ENCODE data around the gene ANKRD44.

The ANKRD44 gene

DNA sequence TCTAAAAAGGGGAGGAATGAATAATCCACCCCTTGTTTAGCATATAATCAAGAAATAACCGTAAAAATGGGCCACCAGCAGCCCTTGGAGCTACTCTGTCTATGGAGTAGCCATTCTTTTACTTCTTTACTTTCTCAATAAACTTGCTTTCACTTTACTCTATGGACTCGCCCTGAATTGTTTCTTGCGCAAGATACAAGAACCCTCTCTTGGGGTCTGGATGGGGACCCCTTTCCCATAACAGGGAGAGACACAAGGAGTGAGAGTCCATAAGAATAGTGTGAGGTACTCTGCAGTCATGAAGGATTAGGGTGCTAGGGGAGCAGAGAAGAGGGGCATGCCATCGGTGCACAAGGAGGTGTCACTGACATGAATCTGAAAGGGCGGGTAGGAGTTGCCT lies 224.9 kb downstream of the ANKRD44 start:
- TF ChIP-seq, protein P1, sequence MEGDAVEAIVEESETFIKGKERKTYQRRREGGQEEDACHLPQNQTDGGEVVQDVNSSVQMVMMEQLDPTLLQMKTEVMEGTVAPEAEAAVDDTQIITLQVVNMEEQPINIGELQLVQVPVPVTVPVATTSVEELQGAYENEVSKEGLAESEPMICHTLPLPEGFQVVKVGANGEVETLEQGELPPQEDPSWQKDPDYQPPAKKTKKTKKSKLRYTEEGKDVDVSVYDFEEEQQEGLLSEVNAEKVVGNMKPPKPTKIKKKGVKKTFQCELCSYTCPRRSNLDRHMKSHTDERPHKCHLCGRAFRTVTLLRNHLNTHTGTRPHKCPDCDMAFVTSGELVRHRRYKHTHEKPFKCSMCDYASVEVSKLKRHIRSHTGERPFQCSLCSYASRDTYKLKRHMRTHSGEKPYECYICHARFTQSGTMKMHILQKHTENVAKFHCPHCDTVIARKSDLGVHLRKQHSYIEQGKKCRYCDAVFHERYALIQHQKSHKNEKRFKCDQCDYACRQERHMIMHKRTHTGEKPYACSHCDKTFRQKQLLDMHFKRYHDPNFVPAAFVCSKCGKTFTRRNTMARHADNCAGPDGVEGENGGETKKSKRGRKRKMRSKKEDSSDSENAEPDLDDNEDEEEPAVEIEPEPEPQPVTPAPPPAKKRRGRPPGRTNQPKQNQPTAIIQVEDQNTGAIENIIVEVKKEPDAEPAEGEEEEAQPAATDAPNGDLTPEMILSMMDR (IDR thresholded peaks at IDR 0.05; ENCODE audit: control extremely low read depth, extremely low read depth, low read depth, missing control alignments), result no peak
- CTCF ChIA-PET, result interaction anchor here (1.2 to 2.0 kb wide), 2 partner anchors 10 to 43 kb away, joined by 3 to 11 read pairs; no protein-coding TSS in a partner anchor
- no peak for DNase-seq (ENCODE audit: extremely low spot score)
- POLR2A ChIA-PET, result no interaction called here

DNA sequence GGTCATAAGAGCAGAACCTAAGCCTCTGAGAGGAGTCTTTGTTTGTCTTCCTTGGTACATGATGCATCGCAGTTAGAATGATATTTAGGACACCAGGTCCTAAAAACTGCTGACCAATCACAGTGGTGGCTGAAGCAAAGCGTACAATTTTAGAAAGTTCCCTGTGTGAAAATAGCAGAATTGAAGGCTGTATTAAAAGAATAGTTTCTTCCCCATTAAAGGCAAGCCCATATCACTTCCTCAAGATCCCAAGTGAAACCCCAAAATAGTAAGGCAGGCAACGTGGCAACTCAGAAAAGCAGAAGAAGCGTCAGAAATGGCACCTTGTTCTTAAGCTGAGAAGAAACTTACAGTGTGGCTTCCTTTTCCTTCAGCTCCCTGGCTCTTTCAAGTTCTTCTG lies 229.3 kb downstream of the ANKRD44 start:
- CTCF ChIA-PET, result interaction anchor here (1.4 kb wide), 1 partner anchor 56 kb away, joined by 3 read pairs; no protein-coding TSS in a partner anchor
- TF ChIP-seq, protein P1 (IDR thresholded peaks at IDR 0.05; ENCODE audit: control extremely low read depth, extremely low read depth, low read depth, missing control alignments), result no peak
- DNase-seq (ENCODE audit: extremely low spot score), result no peak
- POLR2A ChIA-PET, result no interaction called here

DNA sequence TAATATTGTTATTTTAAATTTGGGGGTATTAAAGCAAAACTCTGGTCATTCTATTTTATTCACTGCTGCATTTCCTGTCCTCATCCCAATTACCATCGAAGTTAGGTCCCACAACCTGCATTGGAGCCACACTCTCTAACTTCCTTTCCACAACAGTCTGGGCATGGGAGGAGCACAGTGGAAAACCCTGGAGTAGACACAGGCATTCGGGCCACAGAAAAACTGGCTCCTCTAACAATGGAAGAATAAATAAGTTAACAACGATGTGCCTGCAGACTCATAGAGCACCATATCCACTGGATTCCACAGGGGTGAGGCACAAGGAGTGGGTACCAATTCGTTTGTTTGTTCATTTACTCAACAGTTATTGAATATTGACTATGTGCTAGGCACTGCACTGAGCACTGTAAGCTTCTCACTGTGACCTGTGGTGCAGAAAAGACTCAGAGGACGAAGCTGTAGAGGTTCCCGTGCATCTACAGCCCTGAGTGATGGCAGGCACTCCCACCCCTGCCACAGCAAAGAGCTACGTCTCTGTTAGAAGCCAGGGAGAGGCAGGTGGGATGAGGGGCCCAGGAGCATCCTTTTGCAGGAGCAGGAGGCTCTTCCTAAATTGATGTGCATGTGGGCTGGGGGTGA lies 229.9 kb downstream of the ANKRD44 start:
- TF ChIP-seq, protein P1 (IDR thresholded peaks at IDR 0.05; ENCODE audit: control extremely low read depth, extremely low read depth, low read depth, missing control alignments), result no peak
- POLR2A ChIA-PET, result no interaction called here
- CTCF ChIA-PET, result no interaction called here
- DNase-seq (ENCODE audit: extremely low spot score), result no peak

DNA sequence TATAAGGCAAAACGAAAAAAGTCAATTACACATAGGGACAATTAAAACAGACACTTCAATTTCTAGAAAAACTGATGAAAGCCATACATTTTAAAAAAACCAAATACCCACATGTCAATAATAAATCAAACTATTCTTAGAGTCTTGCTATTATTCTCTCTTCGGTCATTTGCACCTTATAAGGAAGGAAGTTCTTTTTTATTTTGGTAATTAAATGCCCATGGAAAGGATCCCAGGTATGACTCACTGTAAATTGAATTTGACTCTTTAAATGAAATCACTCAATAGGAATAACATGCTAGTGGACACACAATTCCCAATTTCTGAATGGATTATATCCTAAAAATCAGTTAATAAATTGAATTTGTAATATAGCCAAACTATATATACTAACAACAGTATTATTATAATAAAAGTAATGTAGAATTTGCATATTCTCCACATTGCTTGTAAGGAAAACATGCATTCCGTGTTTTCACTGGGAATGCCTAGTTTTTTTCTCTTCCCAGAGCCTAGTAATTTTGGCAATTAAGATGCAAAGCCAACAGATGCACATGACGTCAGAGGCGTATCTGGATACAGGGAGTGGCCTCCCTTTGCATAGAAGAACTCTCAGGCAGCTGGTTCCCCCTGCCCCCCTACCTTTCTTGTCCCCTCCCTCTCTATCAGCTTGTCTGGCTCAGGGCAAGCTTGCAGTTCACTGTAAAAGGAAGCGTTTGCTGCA lies 230.6 kb downstream of the ANKRD44 start:
- TF ChIP-seq, protein P1 (IDR thresholded peaks at IDR 0.05; ENCODE audit: control extremely low read depth, extremely low read depth, low read depth, missing control alignments), result no peak
- no peak for DNase-seq (ENCODE audit: extremely low spot score)
- ChIA-PET CTCF (no interaction called here), POLR2A (no interaction called here)

DNA sequence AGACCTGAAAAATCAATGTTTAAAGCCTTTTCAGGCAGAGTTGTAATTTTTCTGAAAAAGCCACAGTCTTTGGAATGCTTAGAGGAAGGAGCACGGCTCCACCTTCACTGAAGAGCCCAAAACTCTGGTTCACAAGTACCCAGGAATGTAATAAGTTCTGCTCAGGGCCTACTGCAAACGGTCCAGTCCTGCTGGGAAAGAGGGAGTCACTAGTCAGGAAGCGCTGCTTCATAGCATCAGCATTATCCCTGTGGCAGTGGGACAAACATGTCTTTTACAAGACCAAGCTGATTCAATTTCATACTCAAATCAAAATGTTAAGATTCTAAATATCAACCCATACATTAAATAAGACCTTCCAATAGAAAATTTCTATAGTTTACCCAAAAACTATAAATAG lies 231.2 kb downstream of the ANKRD44 start:
- TF ChIP-seq, protein P1 (IDR thresholded peaks at IDR 0.05; ENCODE audit: control extremely low read depth, extremely low read depth, low read depth, missing control alignments), result no peak
- no peak for DNase-seq (ENCODE audit: extremely low spot score)
- CTCF ChIA-PET, result interaction anchor here (1.0 kb wide), 1 partner anchor 8 kb away, joined by 3 read pairs; no protein-coding TSS in a partner anchor
- POLR2A ChIA-PET, result no interaction called here

DNA sequence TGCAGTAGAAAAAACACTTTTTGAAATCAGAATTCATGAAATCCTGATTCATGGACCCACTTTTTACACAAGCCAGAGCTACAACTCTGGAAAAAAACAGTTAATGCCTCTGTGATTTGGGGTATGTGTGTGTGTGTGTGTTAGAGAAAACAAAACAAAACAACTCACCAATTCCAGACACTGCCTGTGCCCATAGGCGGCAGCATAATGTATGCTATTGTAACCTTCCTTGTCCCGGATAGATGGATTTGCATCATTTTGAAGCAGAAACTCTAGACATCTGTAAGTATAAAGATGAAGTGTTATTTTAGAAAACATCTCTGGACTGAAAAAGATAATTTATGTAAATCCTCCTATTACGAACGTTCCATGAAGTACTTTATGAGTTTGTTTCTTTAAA lies 232.0 kb downstream of the ANKRD44 start:
- TF ChIP-seq, protein P1 (IDR thresholded peaks at IDR 0.05; ENCODE audit: control extremely low read depth, extremely low read depth, low read depth, missing control alignments), result no peak
- ChIA-PET POLR2A (no interaction called here), CTCF (interaction anchor here (1.0 kb wide), 1 partner anchor 9 kb away, joined by 3 read pairs; no protein-coding TSS in a partner anchor)
- no peak for DNase-seq (ENCODE audit: extremely low spot score)
